Pancreas (tissue), 10 donors: ENCODE data around the gene RBAK. TPM values are rescaled to one million over a fixed set of nuclear protein-coding genes. Genes with fewer than 3 reads are reported as not detected.

Source experiments
- ATAC-seq, 4 donors: fragments of 200-7000 bp; cut with Tn5 transposase; one replicate each; pipeline versions ENCODE4 v1.8.0 to v1.9.1; 2020; ENCODE audit warnings: mild to moderate bottlenecking in 4 of 4, moderate library complexity in 4 of 4
- DNase-seq, 6 donors: peaks; one replicate each; pipeline ENCODE4 v3.0.0-alpha.2; 2020
- FAIRE-seq: peaks from 2 replicates; lab custom pipeline; 2012; peaks lifted over from hg19 to GRCh38; lab: Jason Lieb, UNC
- H3K27ac ChIP-seq, 4 donors: fragments of 200-600 bp; sonication (generic); 1 replicate in 3 of 4; 2 replicates in 1 of 4; pipeline versions ENCODE4 v1.5.0 to v1.8.0; 2020
- H3K27me3 ChIP-seq, 4 donors: fragments of 200-600 bp; one replicate each; pipeline ENCODE4 v1.8.0; 2021
- H3K36me3 ChIP-seq, 3 donors: fragments of 200-600 bp; sonication (generic) in 1 of 3; one replicate each; pipeline versions ENCODE4 v1.5.0 to v1.8.0; 2020 to 2021
- H3K4me1 ChIP-seq, 3 donors: fragments of 200-600 bp; one replicate each; pipeline ENCODE4 v1.8.0; 2021
- H3K4me3 ChIP-seq, 4 donors: fragments of 200-600 bp; sonication (generic) in 2 of 4; one replicate each; pipeline versions ENCODE4 v1.5.0 to v1.8.0; 2020 to 2021
- H3K9me3 ChIP-seq, 4 donors: fragments of 200-600 bp; one replicate each; pipeline ENCODE4 v1.8.0; 2021
- WGBS, 2 donors: extraction: QIAGEN DNeasy Blood & Tissue Kit; methylation state at CpG; one replicate each; pipeline ENCODE4 v1.1.7; 2013; 5-methylcytosine and 5-hydroxymethylcytosine counted together
- intact Hi-C, 3 donors: fragments of 100-400 bp; cut with DNase I; formaldehyde crosslinking; loops; one replicate each; pipeline versions ENCODE4 v1.11.1 to v1.14.2; 2022
- polyA plus RNA-seq, 2 donors: library from polyadenylated mRNA; stranded (reverse); fragments of 200-250 nt; gene quantifications; one replicate each; pipeline ENCODE4 v1.2.3, GENCODE V29; 2013
- total RNA-seq, 6 donors: library from RNA; stranded (reverse); fragmentation: NEBNext Ultra II Directional in 4 of 6; extraction: Animal tissue kit (Norgen Biotek cat#: 25700) in 4 of 6; gene quantifications; one replicate each; pipeline versions ENCODE4 v1.2.1 to v1.2.4, GENCODE V29; 2021 to 2023
- TF ChIP-seq, protein P1 (sequence below), 4 donors: fragments of 200-600 bp; sonication (generic) in 3 of 4; IDR thresholded peaks; one replicate each; pipeline versions ENCODE4 v1.5.0 to v1.8.0; 2021; ENCODE audit warnings: antibody characterized with exemption in 4 of 4
- donor health status: healthy with polysubstance abuse.
- donor health status: DM: no; HTN: no; CAD: no; lungs with moderate emphysema.
- donor health status: DM: no; HTN: no; CAD: no.
- donor health status: control.
- donor health status: control.
- donor health status: Bipolar disorder and iron deficiency.
- donor health status: DM: yes; HTN: yes; CAD: no.
- donor health status: DM: no; HTN: no; CAD: no.
- donor health status: DM: no; HTN: no; CAD: no.
- donor health status: DM: yes; HTN: yes; CAD: no.

The RBAK gene
- total and polyA plus RNA-seq, 8 donors, result 3.3 to 7.9 (median 5.6) TPM

DNA sequence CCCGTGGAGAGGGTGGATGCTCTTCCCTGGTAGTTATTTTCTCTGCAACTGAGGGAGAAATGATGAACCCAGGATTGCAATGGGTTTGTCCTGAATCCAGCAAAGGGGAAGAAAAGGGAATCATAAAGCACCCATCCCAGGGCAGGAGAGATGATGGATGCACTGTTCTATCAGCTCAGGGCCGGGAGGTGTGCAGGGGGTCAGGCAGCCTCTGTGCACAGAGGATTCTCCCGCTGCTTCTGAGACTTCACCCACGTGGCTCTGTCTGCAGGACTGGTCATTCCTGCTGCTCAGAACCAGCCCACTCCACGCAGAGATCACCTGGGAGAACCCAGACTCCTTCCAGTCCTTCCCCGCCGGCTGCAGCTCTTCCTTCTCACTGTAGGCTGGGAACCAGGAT is 70.7 kb downstream of the RBAK start:
- H3K27me3 ChIP-seq, result no peaks in the 10 kb centered on the region
- H3K27ac ChIP-seq, result no peak overlapping the region
- no peaks in the 10 kb centered on the region for H3K9me3 ChIP-seq
- no peaks in the 10 kb centered on the region for H3K4me1 ChIP-seq
- TF ChIP-seq, protein P1, sequence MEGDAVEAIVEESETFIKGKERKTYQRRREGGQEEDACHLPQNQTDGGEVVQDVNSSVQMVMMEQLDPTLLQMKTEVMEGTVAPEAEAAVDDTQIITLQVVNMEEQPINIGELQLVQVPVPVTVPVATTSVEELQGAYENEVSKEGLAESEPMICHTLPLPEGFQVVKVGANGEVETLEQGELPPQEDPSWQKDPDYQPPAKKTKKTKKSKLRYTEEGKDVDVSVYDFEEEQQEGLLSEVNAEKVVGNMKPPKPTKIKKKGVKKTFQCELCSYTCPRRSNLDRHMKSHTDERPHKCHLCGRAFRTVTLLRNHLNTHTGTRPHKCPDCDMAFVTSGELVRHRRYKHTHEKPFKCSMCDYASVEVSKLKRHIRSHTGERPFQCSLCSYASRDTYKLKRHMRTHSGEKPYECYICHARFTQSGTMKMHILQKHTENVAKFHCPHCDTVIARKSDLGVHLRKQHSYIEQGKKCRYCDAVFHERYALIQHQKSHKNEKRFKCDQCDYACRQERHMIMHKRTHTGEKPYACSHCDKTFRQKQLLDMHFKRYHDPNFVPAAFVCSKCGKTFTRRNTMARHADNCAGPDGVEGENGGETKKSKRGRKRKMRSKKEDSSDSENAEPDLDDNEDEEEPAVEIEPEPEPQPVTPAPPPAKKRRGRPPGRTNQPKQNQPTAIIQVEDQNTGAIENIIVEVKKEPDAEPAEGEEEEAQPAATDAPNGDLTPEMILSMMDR (IDR thresholded peaks at IDR 0.05), result no peak
- H3K36me3 ChIP-seq, result no peaks in the 10 kb centered on the region
- FAIRE-seq, result no peak
- no peak overlapping the region for H3K4me3 ChIP-seq
- no peak for ATAC-seq
- no peak for DNase-seq
- 40 to 42% methylated on average over 7 of the region's 7 CpGs for WGBS, 2 donors
- intact Hi-C loops, result no loop called here

DNA sequence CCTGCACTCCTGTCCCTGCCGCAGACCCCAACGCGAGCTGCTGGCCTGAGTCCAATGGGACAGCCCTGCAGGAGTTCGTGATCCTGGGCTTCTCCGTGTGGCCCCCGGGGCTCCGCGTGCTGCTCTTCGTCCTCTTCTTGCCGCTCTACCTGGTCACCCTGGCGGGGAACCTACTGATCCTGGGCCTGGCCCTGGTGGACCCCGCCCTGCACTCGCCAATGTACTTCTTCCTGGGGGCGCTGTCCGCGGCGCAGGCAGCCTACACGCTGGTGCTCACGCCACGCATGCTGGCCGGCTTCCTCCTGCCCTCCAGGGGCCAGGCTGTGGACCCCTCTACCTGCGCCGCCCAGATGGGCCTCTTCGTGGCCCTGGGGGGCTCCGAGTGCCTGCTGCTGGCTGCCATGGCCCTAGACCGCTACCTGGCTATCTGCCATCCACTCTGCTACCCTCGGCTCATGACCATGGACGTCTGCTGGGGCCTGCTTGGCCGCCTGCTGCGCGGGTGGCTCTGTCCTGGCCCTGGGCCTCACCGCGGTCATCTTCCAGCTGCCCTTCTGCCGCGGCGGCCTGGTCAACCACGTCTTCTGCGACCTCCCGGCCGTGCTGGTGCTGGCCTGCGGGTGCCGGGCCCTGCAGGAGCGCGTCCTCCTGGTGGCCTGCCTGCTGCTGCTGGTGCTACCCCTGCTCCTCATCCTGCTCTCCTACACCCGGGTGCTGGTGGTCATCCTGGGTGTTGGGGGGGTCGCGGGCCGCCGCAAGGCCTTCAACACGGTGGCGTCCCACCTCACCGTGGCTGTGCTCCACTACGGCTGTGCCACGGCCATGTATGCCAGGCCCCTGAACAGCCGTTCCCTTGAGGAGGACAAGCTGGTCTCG is 71.7 kb downstream of the RBAK start:
- intact Hi-C loops, result no loop called here
- 79 to 84% methylated on average over 54 to 56 of the region's 56 CpGs for WGBS, 2 donors
- H3K27me3 ChIP-seq, result no peaks in the 10 kb centered on the region
- no peaks in the 10 kb centered on the region for H3K4me1 ChIP-seq
- FAIRE-seq, result no peak
- no peak for ATAC-seq
- no peak overlapping the region for H3K4me3 ChIP-seq
- no peak overlapping the region for H3K27ac ChIP-seq
- H3K36me3 ChIP-seq, result no peaks in the 10 kb centered on the region
- TF ChIP-seq, protein P1 (IDR thresholded peaks at IDR 0.05), result no peak
- no peaks in the 10 kb centered on the region for H3K9me3 ChIP-seq
- DNase-seq, result peak in 2 of 6 donors; percentile 16 to 47

Other genes starting within 250 kb of the RBAK start
- under 1 TPM in 3 of 6 donors, not detected in 3; 0.03 to 0.09 (median 0.05) TPM for gene PAPOLB, start 183.8 kb upstream of the RBAK start, total RNA-seq
- gene PAPOLB, start 183.8 kb upstream of the RBAK start, polyA plus RNA-seq, result not detected
- 10 to 100 TPM in 1 of 6 donors, 1 to 10 TPM in 4, under 1 TPM in 1; 0.58 to 10.0 (median 3.3) TPM for gene RADIL, start 162.1 kb upstream of the RBAK start, total RNA-seq
- gene RADIL, start 162.1 kb upstream of the RBAK start, polyA plus RNA-seq, result 10 to 100 TPM in 1 of 2 donors, 1 to 10 TPM in 1; 2.8 to 11.2 TPM
- not detected for gene MMD2, start 86.7 kb upstream of the RBAK start, total RNA-seq
- gene MMD2, start 86.7 kb upstream of the RBAK start, polyA plus RNA-seq, result under 1 TPM in 1 of 2 donors, not detected in 1; 0.05 TPM
- 10 to 100 TPM; 23.5 to 39.3 (median 28.1) TPM for gene WIPI2, start 144.4 kb downstream of the RBAK start, total RNA-seq
- gene WIPI2, start 144.4 kb downstream of the RBAK start, polyA plus RNA-seq, result 10 to 100 TPM; 21.0 to 28.0 TPM
- 10 to 100 TPM in 4 of 6 donors, 1 to 10 TPM in 2; 6.6 to 15.7 (median 12.7) TPM for gene SLC29A4, start 237.1 kb downstream of the RBAK start, total RNA-seq
- 10 to 100 TPM; 45.5 to 74.9 TPM for gene SLC29A4, start 237.1 kb downstream of the RBAK start, polyA plus RNA-seq